GM21737 (cell line): Measurements from ENCODE around the gene SLC2A6.
"Not testable (repeated sequence)": the region's sequence is repeated elsewhere in the genome, so short reads cannot be mapped to it uniquely, and the experiment has no call there.

ENCODE experiments used
- ATAC-seq: cut with Tn5 transposase; IDR thresholded peaks from one replicate; pipeline ENCODE4 v1.9.1; 2021; ENCODE audit warnings: mild to moderate bottlenecking, moderate library complexity; ENCODE audit not compliant: unreplicated experiment

Gene SLC2A6

DNA sequence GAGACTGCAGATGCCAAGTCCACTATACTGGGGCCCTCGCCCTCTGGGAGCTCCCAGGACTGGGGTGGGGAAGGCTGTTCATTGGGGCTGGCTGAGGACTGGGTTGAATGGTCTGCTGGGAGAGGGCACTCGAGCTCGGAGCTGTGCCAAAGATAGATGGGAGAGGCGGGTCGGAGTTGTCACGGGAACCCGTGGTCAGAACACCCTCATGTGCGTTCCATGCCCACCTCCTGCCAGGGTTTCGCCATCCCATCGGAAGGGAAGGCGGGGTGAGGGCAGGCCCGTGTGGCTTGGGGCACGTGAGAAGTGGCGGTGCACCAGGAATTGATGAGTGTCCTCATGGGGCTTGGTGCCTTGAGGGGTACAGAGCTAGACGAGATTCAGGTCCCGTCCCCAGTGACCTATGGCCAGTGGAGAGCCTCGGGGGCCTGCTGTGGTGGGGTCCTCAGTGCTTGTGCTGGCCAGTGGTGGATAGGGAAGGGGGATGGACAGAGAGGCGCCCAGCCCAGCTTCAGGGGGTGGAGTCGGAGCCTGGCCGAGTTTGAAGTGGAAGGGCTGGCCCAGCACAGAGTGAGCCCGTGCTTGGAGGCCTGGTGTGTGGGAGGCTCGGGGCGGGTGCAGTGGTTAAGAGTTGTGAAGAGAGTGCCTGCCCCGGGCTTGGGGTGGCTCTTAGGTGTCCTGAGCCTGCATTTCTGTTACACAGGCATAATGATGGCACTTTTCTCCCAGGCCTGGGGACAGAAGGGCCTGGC lies 14.9 kb downstream of the SLC2A6 start:
- ATAC-seq = no peak

DNA sequence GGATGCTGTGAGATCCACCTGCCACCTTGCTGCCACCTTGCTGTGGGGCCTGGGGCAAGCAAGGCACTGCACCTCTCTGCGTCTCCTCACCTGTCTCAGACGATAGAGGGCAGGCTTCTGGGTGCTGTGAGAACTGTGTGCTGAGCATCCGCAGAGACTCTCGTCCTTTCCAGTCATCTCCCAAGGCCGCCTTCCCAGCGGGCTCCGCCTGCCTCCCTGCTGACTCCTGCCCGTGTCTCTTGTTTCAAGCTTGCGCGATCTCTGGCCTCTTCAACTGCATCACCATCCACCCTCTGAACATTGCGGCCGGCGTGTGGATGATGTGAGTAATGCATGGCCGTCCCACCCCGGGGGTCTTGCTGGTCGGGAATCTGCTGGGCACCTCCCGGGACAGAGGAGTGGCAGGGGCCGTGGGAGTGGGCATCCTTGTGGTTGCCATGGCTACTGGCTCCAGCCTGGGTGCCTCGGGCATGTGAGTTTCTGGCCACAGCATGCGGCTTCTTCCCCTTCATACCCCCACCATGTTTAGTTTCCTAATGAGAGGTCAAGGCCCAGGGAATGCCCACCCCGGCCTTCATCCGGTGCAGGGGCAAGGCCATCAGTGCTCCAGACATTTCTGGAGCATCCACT lies 15.6 kb downstream of the SLC2A6 start:
- no peak for ATAC-seq

DNA sequence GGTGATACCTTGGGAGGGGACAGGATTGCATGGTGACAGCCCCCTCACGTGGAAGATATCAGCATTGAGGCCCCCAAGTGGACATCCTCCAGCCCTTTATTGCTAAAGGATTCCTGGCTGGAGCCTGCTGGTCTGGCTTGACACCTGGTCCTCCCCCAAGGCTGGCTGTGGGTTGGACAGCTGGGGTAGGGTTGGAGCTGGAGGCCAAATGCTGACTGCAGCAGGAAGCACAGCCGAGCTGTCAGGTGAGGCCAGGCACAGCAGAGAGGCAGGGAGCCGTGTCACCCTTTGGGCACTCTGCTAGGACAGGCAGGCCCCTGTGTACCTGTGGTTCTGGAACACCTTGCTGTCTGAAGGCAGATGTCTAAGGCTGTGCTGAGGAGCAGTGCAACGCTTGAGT lies 16.9 kb downstream of the SLC2A6 start:
- ATAC-seq = no peak

DNA sequence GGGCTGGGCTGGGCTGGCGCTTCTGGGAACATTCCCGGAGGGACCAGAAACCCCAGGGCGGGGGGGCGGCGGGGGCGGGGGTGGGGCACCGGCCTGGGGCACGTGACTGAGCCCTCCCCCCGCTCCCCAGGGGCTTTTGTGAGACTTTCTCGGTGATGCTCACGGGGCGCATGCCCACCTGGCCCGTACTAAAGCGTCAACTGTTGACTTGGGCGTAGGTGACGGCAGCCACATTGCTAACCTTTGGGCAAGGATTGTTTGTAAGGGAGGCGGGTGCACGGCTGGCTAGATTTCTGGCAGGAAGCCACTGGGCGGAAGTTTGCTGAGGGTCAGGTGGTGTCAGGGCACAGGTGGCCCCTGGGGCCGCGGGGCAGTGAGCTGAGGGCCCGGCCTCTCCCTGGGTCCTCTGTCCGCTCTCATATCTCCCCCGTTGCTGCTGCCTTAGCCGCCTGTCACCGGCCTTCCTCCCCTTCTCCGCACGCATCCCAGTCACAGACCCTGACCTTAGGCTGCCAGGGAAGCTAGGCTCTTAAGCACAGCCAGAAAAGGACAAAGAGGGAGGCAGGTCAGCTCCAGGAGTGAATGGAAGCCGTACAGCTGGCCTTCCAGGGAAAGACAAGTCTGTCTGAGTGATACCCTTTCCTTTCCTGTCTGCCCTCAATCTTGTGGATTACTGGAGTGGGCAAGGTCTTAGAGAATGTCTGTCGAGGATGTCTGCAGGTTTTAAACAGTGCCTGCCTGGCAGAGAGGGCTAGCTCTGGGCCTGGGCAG lies 18.3 kb downstream of the SLC2A6 start:
- ATAC-seq = peak; percentile 38

DNA sequence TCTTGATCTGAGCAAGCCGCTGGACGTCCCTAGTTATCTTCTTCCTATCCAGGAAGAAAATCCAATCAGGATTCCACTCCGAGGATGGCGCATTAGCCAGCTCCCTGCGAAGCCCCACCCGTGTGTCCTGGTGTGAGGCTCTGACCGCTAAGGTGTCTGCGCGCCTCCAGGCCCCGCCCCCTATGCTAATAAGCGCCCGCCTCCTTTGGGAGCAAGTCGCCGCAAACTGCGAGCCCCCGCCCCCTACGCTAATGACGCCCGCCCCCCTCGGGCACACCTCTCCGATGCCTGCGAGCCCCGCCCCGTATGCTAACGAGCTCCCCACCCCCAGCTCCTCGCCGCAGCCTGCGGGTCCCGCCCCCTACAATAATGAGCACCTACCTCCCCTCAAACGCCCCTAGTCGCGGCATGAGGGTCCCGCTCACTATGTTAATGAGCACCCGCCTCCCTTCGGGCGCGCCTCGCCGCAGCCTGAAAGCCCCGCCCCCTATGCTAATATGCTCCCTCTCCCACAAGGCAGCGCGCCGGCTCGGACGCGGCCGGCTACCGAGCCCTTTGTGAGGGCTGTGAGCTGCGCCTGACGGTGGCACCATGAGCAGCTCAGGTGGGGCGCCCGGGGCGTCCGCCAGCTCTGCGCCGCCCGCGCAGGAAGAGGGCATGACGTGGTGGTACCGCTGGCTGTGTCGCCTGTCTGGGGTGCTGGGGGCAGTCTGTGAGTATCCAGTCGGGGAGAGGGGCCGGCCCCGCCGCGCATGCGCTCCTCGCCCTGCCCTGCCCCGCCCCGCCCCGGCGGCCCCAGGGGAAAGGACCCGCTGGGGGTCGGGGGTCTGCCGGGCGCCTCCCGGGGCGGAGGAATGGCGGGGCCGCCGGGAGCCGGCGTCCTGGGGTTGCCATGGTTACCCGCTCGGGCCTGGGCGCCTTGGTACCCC lies 19.2 kb downstream of the SLC2A6 start, which contains the start of gene CACFD1:
Gene CACFD1 (plus strand): TSS at position 503 of the 929 bp plus-strand sequence. CDS start 89 bp downstream, at position 592.
- ATAC-seq = peak; percentile 63

DNA sequence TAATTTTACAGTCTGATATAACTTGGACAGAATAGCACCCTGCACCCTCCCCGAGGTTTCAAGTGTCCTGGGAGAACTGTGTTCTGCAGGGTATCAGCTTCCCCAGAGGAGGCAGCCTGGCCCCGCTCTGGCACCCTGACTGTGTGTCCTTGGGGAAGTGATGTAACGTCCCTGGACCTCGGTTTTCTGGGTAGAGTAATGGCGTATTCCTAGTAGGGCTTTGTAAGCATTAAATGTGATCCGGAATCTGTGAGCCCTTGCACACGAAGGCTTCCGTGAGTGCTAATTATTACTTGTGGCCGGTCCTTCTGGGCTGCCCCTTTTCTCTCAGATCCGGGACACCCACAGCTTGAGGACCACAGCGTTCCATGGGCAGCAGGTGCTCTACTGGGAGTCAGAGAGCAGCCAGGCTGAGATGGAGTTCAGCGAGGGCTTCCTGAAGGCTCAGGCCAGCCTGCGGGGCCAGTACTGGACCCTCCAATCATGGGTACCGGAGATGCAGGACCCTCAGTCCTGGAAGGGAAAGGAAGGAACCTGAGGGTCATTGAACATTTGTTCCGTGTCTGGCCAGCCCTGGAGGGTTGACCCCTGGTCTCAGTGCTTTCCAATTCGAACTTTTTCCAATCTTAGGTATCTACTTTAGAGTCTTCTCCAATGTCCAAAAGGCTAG lies 20.1 kb downstream of the SLC2A6 start:
- no peak for ATAC-seq

DNA sequence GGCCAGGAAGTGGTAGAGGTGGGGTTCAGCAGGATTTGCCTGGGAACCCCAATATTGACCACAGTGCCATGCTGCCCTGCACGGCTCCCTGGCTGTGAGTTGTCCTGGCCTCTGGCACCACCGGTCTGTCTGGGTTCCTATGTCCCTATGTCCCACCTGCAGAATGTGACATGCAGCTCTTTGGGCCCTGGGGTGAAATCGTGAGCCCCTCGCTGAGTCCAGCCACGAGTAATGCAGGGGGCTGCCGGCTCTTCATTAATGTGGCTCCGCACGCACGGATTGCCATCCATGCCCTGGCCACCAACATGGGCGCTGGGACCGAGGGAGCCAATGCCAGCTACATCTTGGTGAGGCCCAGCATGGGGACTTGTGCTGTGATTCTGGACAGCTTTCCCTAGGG lies 21.2 kb downstream of the SLC2A6 start:
- ATAC-seq = no peak

DNA sequence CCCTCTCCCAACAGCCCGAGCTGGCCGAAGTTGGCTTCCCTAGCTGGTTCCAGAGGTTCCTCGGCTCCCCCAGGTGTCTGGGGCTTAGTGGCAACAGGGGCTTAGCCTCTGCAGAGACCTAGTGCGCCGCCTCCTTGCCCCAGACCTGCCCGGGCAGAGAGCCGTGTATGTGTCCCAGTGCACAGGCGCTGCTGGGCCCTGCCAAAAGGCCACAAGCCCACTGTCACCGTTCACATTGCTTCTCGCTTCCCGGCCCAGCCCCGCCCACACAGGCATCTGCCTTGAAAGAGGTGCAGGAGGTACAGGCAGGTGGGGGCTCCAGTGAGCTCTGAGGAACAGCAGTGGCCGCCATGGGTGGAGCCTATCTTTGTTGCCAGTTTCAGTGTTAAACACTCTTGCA lies 21.7 kb downstream of the SLC2A6 start:
- ATAC-seq = no peak

DNA sequence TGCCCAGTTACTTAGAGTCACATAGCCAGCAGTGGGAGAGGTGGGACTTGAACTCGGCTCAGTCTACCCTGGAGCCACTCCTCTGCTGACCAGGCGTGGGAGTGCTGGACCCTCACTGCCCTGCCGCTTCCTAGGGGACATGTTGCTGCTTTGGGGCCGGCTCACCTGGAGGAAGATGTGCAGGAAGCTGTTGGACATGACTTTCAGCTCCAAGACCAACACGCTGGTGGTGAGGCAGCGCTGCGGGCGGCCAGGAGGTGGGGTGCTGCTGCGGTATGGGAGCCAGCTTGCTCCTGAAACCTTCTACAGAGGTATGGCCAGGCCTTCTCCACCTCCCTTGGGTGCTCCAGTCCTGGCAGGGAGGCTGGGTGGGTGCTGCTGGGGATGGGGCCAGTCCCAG lies 22.5 kb downstream of the SLC2A6 start:
- no peak for ATAC-seq

DNA sequence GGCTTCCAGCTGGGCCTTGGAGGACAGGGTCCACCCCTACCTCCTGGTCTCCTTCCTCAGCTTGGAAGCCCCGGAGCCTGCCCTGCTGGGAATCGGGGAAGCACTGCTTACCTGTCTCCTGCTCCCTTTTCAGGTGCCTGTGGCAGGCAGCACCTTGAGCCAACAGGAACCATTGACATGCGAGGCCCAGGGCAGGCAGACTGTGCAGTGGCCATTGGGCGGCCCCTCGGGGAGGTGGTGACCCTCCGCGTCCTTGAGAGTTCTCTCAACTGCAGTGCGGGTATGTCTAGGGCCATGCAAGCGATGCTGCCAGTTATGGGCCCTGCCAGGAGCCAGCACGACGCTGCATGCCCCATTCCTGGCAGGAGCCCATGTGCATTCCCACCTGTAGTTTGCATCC lies 23.0 kb downstream of the SLC2A6 start:
- no peak for ATAC-seq

DNA sequence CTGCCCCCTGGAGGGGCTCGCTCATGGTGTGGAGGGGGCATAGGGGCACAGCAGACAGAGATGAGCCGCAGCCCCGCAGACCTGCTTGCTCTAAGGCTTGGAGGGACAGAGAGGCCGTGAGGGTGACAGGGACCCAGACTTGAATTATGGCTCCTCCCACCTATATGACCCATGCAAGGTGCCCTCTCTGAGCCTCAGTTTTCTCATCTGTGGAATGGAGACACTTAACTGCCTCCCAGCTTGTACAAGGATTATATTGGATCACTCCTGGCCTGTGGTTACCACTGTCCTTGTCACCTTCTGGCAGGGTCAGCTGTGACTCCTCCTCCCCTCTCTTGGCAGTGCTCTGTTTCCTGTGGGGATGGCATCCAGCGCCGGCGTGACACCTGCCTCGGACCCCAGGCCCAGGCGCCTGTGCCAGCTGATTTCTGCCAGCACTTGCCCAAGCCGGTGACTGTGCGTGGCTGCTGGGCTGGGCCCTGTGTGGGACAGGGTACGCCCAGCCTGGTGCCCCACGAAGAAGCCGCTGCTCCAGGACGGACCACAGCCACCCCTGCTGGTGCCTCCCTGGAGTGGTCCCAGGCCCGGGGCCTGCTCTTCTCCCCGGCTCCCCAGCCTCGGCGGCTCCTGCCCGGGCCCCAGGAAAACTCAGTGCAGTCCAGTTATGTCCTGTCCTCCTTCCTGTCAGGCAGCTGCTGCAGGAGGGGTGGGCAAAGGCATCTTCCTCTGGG lies 23.8 kb downstream of the SLC2A6 start:
- no peak for ATAC-seq

DNA sequence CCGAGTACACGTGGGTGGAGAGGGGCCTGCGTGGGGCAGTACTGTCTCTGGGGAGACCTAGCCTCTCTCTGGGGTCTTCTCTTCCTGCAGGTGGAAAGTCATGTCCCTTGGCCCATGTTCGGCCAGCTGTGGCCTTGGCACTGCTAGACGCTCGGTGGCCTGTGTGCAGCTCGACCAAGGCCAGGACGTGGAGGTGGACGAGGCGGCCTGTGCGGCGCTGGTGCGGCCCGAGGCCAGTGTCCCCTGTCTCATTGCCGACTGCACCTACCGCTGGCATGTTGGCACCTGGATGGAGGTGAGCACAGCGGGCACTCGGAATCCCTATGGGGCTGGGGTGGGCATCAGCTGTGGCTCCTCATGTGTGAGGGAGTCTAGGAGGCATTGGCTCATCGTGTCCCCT lies 24.6 kb downstream of the SLC2A6 start:
- no peak for ATAC-seq

DNA sequence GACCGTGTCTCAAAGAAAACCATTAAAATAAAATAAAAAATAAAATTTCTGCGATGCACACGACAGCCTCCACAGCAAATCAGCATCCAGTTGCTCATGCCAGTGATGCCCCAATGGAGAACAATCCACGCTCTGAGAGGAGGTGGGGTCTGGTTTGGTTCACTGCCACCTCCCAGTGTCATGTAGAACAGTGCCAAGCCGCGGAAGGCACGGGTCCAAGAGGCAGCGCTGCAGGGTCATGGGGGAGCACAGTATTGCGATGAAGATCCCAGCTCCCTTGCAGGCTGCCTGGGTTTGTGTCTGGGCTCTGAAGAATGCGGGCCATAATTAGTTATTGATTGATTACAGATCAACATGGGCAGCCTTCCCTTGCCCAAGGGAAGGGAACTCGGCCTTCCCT lies 25.2 kb downstream of the SLC2A6 start:
- no peak for ATAC-seq

DNA sequence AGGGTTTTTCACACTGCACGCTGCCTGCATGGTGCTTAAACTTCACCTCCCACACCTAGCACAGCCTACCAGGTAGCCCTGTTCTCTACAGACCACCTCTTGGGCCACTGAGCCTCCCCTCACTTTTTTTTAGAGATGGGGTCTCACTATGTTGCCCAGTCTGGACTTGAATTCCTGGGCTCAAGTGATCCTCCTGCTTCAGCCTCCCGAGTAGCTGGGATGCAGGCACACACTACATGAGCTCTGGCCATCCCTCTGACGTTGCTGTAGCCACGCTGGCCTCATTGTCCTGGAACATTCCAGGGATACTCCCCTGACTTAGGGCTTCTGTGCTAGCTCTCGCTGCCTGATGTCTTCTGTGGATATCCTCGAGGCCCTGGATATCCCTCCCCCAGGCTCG lies 26.3 kb downstream of the SLC2A6 start:
- no peak for ATAC-seq

DNA sequence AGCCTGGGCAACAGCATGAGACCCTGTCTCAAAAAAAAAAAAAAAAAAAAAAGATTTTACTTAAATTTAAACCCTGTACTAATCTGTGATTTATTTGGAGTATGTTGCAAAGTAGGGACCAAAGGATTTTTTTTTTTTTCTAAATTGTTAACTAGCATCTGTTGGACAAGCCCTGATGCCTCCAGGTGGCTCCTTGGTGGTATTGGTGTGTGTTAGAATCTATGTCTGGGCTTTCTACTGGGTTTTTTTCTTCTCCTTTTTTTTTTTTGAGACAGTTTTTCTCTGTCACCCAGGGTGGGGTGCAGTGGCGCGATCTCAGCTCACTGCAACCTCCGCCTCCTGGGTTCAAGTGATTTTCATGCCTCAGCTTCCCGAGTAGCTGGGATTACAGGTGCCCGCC lies 27.0 kb downstream of the SLC2A6 start:
- ATAC-seq = not testable (repeated sequence)

DNA sequence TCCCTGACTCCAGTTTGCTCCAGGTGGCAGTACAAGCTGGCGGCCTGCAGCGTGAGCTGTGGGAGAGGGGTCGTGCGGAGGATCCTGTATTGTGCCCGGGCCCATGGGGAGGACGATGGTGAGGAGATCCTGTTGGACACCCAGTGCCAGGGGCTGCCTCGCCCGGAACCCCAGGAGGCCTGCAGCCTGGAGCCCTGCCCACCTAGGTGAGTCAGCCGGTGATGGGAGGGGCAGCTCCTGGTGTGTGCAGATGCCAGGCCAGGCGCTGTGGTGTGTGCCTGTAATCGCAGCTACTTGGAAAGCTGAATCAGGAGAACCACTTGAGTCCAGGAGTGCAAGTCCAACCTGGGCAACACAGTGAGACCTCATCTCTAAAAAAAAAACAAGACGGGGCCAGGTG lies 29.1 kb downstream of the SLC2A6 start:
- ATAC-seq = no peak

DNA sequence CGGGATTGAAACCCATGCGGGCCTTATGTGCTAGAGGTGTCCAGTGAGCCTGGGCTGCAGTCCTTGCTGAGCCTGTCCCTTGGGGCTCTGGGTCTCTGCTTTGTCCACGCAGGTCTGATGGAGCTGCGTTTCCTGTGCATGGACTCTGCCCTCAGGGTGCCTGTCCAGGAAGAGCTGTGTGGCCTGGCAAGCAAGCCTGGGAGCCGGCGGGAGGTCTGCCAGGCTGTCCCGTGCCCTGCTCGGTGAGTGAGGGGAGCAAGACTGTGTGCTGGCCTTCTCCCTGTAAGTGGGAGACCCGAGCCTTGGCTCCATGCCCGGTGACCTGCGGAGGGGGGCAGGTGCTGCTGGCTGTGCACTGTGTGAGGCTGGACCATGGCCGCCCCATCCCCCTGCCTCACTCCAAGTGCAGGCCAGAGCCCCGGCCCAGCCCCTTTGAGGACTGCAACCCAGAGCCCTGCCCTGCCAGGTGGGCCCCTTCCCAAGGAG lies 30.4 kb downstream of the SLC2A6 start:
- ATAC-seq = no peak

DNA sequence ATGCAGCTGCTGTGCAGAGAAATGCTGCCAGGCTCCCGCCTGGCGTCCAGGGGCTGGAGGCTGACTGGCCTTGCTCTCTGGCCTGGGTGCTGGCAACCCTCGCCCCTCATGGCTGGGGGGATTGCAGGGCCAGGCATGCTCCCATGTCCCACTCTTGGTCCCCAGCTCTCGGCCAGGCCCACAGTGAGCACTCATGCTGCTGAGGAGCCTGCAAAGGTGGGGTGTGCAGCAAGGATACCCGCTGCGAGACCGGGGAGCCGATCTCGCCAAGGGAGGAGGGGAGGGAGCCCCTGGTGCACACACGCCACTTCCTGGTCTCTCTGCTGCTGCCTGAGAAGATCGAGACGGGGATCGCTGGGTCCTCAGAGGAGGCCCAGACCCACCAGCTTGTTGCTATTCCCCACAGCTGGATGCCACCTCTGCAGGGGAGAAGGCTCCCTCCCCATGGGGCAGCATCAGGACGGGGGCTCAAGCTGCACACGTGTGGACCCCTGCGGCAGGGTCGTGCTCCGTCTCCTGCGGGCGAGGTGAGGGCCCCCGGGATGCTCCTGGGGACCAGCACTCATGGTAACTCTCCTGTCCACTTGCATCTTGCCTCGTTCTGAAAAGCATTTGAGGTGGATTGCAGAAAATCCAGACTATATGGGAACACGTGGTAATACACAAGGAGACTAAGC lies 33.5 kb downstream of the SLC2A6 start:
- ATAC-seq = no peak

DNA sequence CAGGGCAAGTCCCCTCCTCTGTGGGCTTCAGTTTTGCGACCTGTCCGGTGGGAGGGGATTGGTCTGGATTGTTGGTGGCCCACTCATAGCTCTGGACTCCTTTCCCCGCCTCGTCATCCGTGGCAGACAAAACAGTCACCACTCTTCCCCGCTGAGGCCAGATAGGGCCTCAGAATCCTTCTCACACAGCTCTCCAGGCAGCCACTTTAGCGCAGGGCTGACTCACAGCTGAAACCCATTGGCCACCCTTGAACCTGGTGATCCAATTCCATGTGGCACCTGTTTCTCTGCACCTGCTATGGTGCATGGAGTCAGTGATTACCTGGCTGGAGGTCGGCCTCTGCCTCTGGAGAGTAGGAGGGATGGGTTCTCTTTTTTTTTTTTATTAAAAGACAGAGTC lies 34.9 kb downstream of the SLC2A6 start:
- no peak for ATAC-seq
